K562 (cell line): ENCODE measurements around the gene HPD. TPM values are rescaled to one million over a fixed set of nuclear protein-coding genes. Genes with fewer than 3 reads are reported as not detected.
A peak's percentile ranks its signal among the peaks of the same experiment; 100 is the strongest.

ENCODE experiments used
- ATF3 ChIP-seq, 2 experiments: fragments of 450-650 bp in 1 of 2; sonication (generic) in 1 of 2; formaldehyde crosslinking in 1 of 2; IDR thresholded peaks in 1 of 2; conservative IDR thresholded peaks in 1 of 2; 2 replicates each; pipeline versions ENCODE4 v1.6.1 to v1.8.1; 2016 to 2023; ENCODE audit warnings: mild to moderate bottlenecking in 2 of 2, moderate library complexity in 2 of 2, inconsistent platforms in 1 of 2, missing genetic modification reagents in 1 of 2
- DACH1 ChIP-seq: fragments of 450-650 bp; IDR thresholded peaks from 2 replicates; pipeline ENCODE4 v1.6.1; 2018; ENCODE audit not compliant: partially characterized antibody
- HINFP ChIP-seq: fragments of 450-650 bp; conservative IDR thresholded peaks from 2 replicates; pipeline ENCODE4 v1.6.1; 2016; ENCODE audit warnings: missing genetic modification characterization, low read depth, mild to moderate bottlenecking, control low read depth, missing compliant biosample characterization
- MECOM ChIP-seq: fragments of 250-450 bp; sonication (Bioruptor Pico); IDR thresholded peaks from 2 replicates; pipeline ENCODE4 v1.8.0; 2022; ENCODE audit warnings: inconsistent platforms
- NUFIP1 ChIP-seq: fragments of 450-650 bp; IDR thresholded peaks from 2 replicates; pipeline ENCODE4 v1.6.1; 2018; ENCODE audit not compliant: partially characterized antibody
- PCBP1 ChIP-seq: fragments of 200-400 bp; formaldehyde crosslinking; IDR thresholded peaks from 2 replicates; pipeline ENCODE4 v1.6.1; 2018; ENCODE audit warnings: mild to moderate bottlenecking, low read depth, low read length; ENCODE audit not compliant: poor library complexity, severe bottlenecking
- PRPF4 ChIP-seq: fragments of 200-400 bp; formaldehyde crosslinking; IDR thresholded peaks from one replicate; pipeline ENCODE4 v1.6.1; 2017; ENCODE audit warnings: low read length, low read depth, mild to moderate bottlenecking; ENCODE audit not compliant: insufficient read depth, poor library complexity, severe bottlenecking
- PTBP1 ChIP-seq: fragments of 200-400 bp; formaldehyde crosslinking; IDR thresholded peaks from 2 replicates; pipeline ENCODE4 v1.6.1; 2017; ENCODE audit warnings: low read depth, low read length
- RREB1 ChIP-seq: fragments of 250-450 bp; sonication (Bioruptor Pico); IDR thresholded peaks from 2 replicates; pipeline ENCODE4 v1.4.0; 2020
- SETDB1 ChIP-seq: IDR thresholded peaks from one replicate; pipeline ENCODE4 v1.6.1; 2012; ENCODE audit warnings: low read length, control low read depth, inconsistent platforms
- SMARCA5 ChIP-seq: fragments of 450-650 bp; IDR thresholded peaks from 2 replicates; pipeline ENCODE4 v1.6.1; 2016
- TSC22D4 ChIP-seq: fragments of 450-650 bp; IDR thresholded peaks from 2 replicates; pipeline ENCODE4 v1.6.1; 2016; ENCODE audit warnings: missing genetic modification characterization, missing biosample characterization, control low read depth
- XRCC5 ChIP-seq: fragments of 200-400 bp; formaldehyde crosslinking; IDR thresholded peaks from 2 replicates; pipeline ENCODE4 v1.6.1; 2017; ENCODE audit warnings: low read depth, mild to moderate bottlenecking, low read length
- ZBTB34 ChIP-seq: fragments of 250-450 bp; sonication (Bioruptor Pico); IDR thresholded peaks from 2 replicates; pipeline ENCODE4 v1.8.0; 2021; ENCODE audit warnings: mild to moderate bottlenecking, moderate library complexity
- ZNF263 ChIP-seq: sonication (generic); formaldehyde crosslinking; IDR thresholded peaks from 2 replicates; pipeline ENCODE4 v1.8.0; 2022; ENCODE audit warnings: mild to moderate bottlenecking, missing genetic modification reagents, borderline replicate concordance
- ZNF589 ChIP-seq: fragments of 200-800 bp; sonication (Bioruptor generic); IDR thresholded peaks from 2 replicates; pipeline ENCODE4 v1.6.1; 2016; ENCODE audit warnings: low read depth, missing genetic modification characterization, missing compliant biosample characterization
- polyA plus RNA-seq, 8 experiments: library from polyadenylated mRNA; depleted of rRNA in 4 of 8; stranded (reverse) in 5 of 8; unstranded in 3 of 8; fragments of >200 nt; fragmentation: Nextera tagmentation in 2 of 8; fragmentation: Illumina TruSeq in 1 of 8; extraction: Ambion mirVana in 2 of 8; extraction: Trizol in 1 of 8; gene quantifications; 2 replicates each; pipeline versions ENCODE4 v1.2.1 to v1.2.3, GENCODE V29; 2011 to 2014; ENCODE audit warnings: inconsistent platforms in 1 of 8, missing spikeins in 1 of 8
- total RNA-seq, 7 experiments: library from RNA; depleted of rRNA in 6 of 7; stranded (reverse); fragments of >200 nt in 6 of 7; fragmentation: Illumina TruSeq in 2 of 7; extraction: Trizol in 2 of 7; gene quantifications; 2 replicates each; pipeline versions ENCODE4 v1.2.1 to v1.2.3, GENCODE V29; 2011 to 2021; ENCODE audit warnings: low replicate concordance in 1 of 7

The HPD gene
- total and polyA plus RNA-seq, 9 of the 15 experiments (the other 6 are each of a cell fraction or from before 2014, with no cell fraction given): 0.06 to 0.29 (median 0.07) TPM; not detected in 4

- TF ChIP-seq HINFP (tag): no peak
- peak; percentile 16 for TF ChIP-seq ZNF589 (CRISPR knock-in tag)
- TF ChIP-seq PRPF4: no peak
- peak; percentile 41 for TF ChIP-seq SETDB1
- peak; percentile 69 for TF ChIP-seq PCBP1
- no peak for TF ChIP-seq MECOM (CRISPR knock-in tag)
- peak; percentile 92; the same call in 1 of the 2 replicates for TF ChIP-seq SMARCA5
- no peak for TF ChIP-seq ZBTB34
- no peak for TF ChIP-seq PTBP1
- TF ChIP-seq ZNF263: no peak; the same call in 1 of the 2 replicates
- no peak for TF ChIP-seq TSC22D4 (tag)
- TF ChIP-seq XRCC5: peak; percentile 24
- peak; percentile 96 for TF ChIP-seq ATF3 (IDR thresholded peaks at IDR 0.05)
- TF ChIP-seq ATF3 (CRISPR knock-in tag; conservative IDR thresholded peaks at IDR 0.05): peak; percentile 95
- peak; percentile 90 for TF ChIP-seq DACH1
- TF ChIP-seq NUFIP1: no peak
- no peak for TF ChIP-seq RREB1 (CRISPR knock-in tag)
Observed at GRCh38 chr12:121888478-121889273, 30.0 kb upstream of the HPD start, which contains the start of gene PSMD9 (continued).
